ENCODE data around the gene CATSPER1.

Gene CATSPER1

GRCh38 chr11:66026017-66026529, at the start of gene CATSPER1:
TSS of gene CATSPER1 (minus strand) at chr11:66026479. CDS start at chr11:66026379, 100 bp downstream.
- no peak for DNase-seq

GRCh38 chr11:66075273-66075672, 49.0 kb upstream of the CATSPER1 start:
- DNase-seq: no peak

GRCh38 chr11:66073669-66074068, 47.4 kb upstream of the CATSPER1 start:
- DNase-seq: no peak

GRCh38 chr11:66072518-66072917, 46.2 kb upstream of the CATSPER1 start:
- no peak for DNase-seq

- peak; percentile 8 for DNase-seq
Measured at GRCh38 chr11:66072081-66072480, 45.8 kb upstream of the CATSPER1 start.

- peak; percentile 12 for DNase-seq
Measured at GRCh38 chr11:66071381-66071801, 45.1 kb upstream of the CATSPER1 start.

- peak; percentile 31 for DNase-seq
Measured at GRCh38 chr11:66070604-66071380, 44.5 kb upstream of the CATSPER1 start.

- DNase-seq: peak; percentile 66
Measured at GRCh38 chr11:66069715-66070603, 43.7 kb upstream of the CATSPER1 start, which contains the start of gene PACS1. TSS of gene PACS1 (plus strand) at chr11:66070272. CDS start at chr11:66070487, 215 bp downstream.

GRCh38 chr11:66068923-66069714, 42.8 kb upstream of the CATSPER1 start:
- peak; percentile 42 for DNase-seq

- peak; percentile 82 for DNase-seq
Measured at GRCh38 chr11:66068154-66068821, 42.0 kb upstream of the CATSPER1 start.

- no peak for DNase-seq
Measured at GRCh38 chr11:66067640-66068039, 41.4 kb upstream of the CATSPER1 start.

GRCh38 chr11:66066751-66067150, 40.5 kb upstream of the CATSPER1 start:
- no peak for DNase-seq

- DNase-seq: no peak
Measured at GRCh38 chr11:66064571-66064970, 38.3 kb upstream of the CATSPER1 start.

GRCh38 chr11:66063900-66064299, 37.6 kb upstream of the CATSPER1 start:
- no peak for DNase-seq

GRCh38 chr11:66062408-66062807, 36.1 kb upstream of the CATSPER1 start:
- no peak for DNase-seq

- DNase-seq: no peak
Measured at GRCh38 chr11:66061268-66061667, 35.0 kb upstream of the CATSPER1 start.

- no peak for DNase-seq
Measured at GRCh38 chr11:66059966-66060680, 33.8 kb upstream of the CATSPER1 start.

- no peak for DNase-seq
Measured at GRCh38 chr11:66056501-66056900, 30.2 kb upstream of the CATSPER1 start.

GRCh38 chr11:66055021-66055420, 28.7 kb upstream of the CATSPER1 start:
- DNase-seq: no peak

GRCh38 chr11:66052664-66052982, 26.3 kb upstream of the CATSPER1 start:
- no peak for DNase-seq
